Fibroblast of lung (primary cell): ENCODE data around the gene OR52A5. TPM values are rescaled to one million over a fixed set of nuclear protein-coding genes. Genes with fewer than 3 reads are reported as not detected.
A peak's percentile ranks its signal among the peaks of the same experiment; 100 is the strongest.

Source experiments
- DNase-seq, 2 donors: peaks; one replicate each; pipeline versions ENCODE4 v3.0.0 to v3.0.0-alpha.2; 2010; ENCODE audit warnings: low read depth in 2 of 2
- H2AFZ ChIP-seq: 2 replicates; pipeline ENCODE4 v1.5.1; 2012; ENCODE audit warnings: low read length, control low read depth, inconsistent platforms
- H3K27ac ChIP-seq: 2 replicates; pipeline ENCODE4 v1.5.1; 2011; ENCODE audit warnings: low read length, control low read depth; ENCODE audit not compliant: insufficient read depth
- H3K27me3 ChIP-seq: 2 replicates; pipeline ENCODE4 v1.5.1; 2011; ENCODE audit warnings: mild to moderate bottlenecking, low read length; ENCODE audit not compliant: control insufficient read depth, insufficient read depth
- H3K36me3 ChIP-seq: 2 replicates; pipeline ENCODE4 v1.5.1; 2011; ENCODE audit warnings: low read length; ENCODE audit not compliant: control insufficient read depth, insufficient read depth
- H3K4me1 ChIP-seq: 2 replicates; pipeline ENCODE4 v1.5.1; 2011; ENCODE audit warnings: low read length; ENCODE audit not compliant: control insufficient read depth, insufficient read depth; ENCODE audit errors: extremely low read depth
- H3K4me2 ChIP-seq: 2 replicates; pipeline ENCODE4 v1.5.1; 2011; ENCODE audit warnings: low read length, control low read depth; ENCODE audit not compliant: insufficient read depth; ENCODE audit errors: extremely low read depth
- H3K4me3 ChIP-seq, 4 experiments: fragments of 200-600 bp in 1 of 4; sonication (generic) in 1 of 4; replicated peaks in 1 of 4; 2 replicates each; pipeline ENCODE4 v1.5.1; 2011 to 2016; ENCODE audit warnings: low read length in 4 of 4, low read depth in 3 of 4, mild to moderate bottlenecking in 3 of 4, control low read depth in 2 of 4, inconsistent platforms in 1 of 4, mixed read lengths in 1 of 4; ENCODE audit not compliant: insufficient read depth in 1 of 4; ENCODE audit errors: control extremely low read depth in 1 of 4
- H3K79me2 ChIP-seq: 2 replicates; pipeline ENCODE4 v1.5.1; 2012; ENCODE audit warnings: mild to moderate bottlenecking, low read length, inconsistent platforms; ENCODE audit not compliant: control insufficient read depth, insufficient read depth
- H3K9ac ChIP-seq: 2 replicates; pipeline ENCODE4 v1.5.1; 2011; ENCODE audit warnings: mild to moderate bottlenecking, low read length, control low read depth; ENCODE audit not compliant: insufficient read depth
- H3K9me3 ChIP-seq: 2 replicates; pipeline ENCODE4 v1.5.1; 2012; ENCODE audit warnings: low read depth, low read length; ENCODE audit not compliant: control insufficient read depth, insufficient read depth
- H4K20me1 ChIP-seq: 2 replicates; pipeline ENCODE4 v1.5.1; 2011; ENCODE audit warnings: low read length; ENCODE audit not compliant: control insufficient read depth, insufficient read depth; ENCODE audit errors: extremely low read depth
- EZH2 ChIP-seq: IDR thresholded peaks from 2 replicates; pipeline ENCODE4 v1.5.1; 2012; ENCODE audit warnings: low read length, control low read depth, mild to moderate bottlenecking; ENCODE audit errors: missing control alignments
- polyA plus RNA-seq, 2 donors: library from polyadenylated mRNA; depleted of rRNA in 1 of 2; stranded (reverse) in 1 of 2; unstranded in 1 of 2; fragments of >200 nt; gene quantifications; 2 replicates each; pipeline ENCODE4 v1.2.1, GENCODE V29; 2011 to 2012; ENCODE audit warnings: missing spikeins in 1 of 2
- total RNA-seq: library from RNA; depleted of rRNA; stranded (reverse); fragments of >200 nt; gene quantifications from 2 replicates; pipeline ENCODE4 v1.2.1, GENCODE V29; 2014
- TF ChIP-seq, protein P1 (sequence below), 2 donors: IDR thresholded peaks in 1 of 2; conservative IDR thresholded peaks in 1 of 2; 1 replicate in 1 of 2; 2 replicates in 1 of 2; pipeline ENCODE4 v1.5.1; 2011 to 2012; ENCODE audit warnings: low read length in 2 of 2, control low read depth in 1 of 2, inconsistent platforms in 1 of 2, low read depth in 1 of 2, mild to moderate bottlenecking in 1 of 2

The OR52A5 gene
- total and polyA plus RNA-seq, 2 donors (not counting 1 experiment from before 2014, with no cell fraction given) = not detected

- no peaks in the 10 kb centered on the region for H3K4me1 ChIP-seq
- no peak overlapping the region for H3K27ac ChIP-seq
- H3K4me2 ChIP-seq = no peak overlapping the region
- no peak overlapping the region for H3K9ac ChIP-seq
- no peak for DNase-seq
- H4K20me1 ChIP-seq = no peaks in the 10 kb centered on the region
- no peaks in the 10 kb centered on the region for H3K36me3 ChIP-seq
- no peak overlapping the region for H3K4me3 ChIP-seq
- H2AFZ ChIP-seq = no peak overlapping the region
- no peaks in the 10 kb centered on the region for H3K9me3 ChIP-seq
- TF ChIP-seq, protein P1, sequence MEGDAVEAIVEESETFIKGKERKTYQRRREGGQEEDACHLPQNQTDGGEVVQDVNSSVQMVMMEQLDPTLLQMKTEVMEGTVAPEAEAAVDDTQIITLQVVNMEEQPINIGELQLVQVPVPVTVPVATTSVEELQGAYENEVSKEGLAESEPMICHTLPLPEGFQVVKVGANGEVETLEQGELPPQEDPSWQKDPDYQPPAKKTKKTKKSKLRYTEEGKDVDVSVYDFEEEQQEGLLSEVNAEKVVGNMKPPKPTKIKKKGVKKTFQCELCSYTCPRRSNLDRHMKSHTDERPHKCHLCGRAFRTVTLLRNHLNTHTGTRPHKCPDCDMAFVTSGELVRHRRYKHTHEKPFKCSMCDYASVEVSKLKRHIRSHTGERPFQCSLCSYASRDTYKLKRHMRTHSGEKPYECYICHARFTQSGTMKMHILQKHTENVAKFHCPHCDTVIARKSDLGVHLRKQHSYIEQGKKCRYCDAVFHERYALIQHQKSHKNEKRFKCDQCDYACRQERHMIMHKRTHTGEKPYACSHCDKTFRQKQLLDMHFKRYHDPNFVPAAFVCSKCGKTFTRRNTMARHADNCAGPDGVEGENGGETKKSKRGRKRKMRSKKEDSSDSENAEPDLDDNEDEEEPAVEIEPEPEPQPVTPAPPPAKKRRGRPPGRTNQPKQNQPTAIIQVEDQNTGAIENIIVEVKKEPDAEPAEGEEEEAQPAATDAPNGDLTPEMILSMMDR (conservative IDR thresholded peaks at IDR 0.05 in 1 of 2, IDR thresholded peaks at IDR 0.05 in 1 of 2; ENCODE audit: low read depth in 1 of 2, low read length in 2 of 2) = no peak
- no peak for TF ChIP-seq EZH2
- no peaks in the 10 kb centered on the region for H3K79me2 ChIP-seq
- H3K27me3 ChIP-seq = no peaks in the 10 kb centered on the region
Measured at GRCh38 chr11:5131584-5132335, 6.4 kb downstream of the OR52A5 start.

DNA sequence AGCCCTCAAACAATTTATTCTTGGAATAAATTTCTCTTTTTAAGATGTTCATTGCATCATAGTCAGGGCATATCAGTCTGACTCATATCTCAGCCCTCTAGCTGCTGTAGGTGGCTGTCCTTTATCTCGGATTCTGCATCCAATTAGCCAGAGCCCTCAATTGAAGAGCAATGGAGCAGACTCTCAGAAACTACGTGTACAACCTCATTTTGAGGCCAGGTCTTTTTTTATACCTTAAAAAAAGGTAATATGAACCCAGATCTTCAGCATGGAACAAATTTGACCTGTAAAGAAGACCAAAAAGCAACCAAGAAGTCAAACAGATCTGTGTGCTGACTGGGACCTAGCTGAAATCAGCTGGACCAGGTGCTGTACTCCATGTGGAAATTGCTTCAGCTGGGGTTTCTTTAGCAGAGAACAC is 8.7 kb downstream of the OR52A5 start:
- Histone ChIP-seq H3K4me2 (no peak overlapping the region), H3K79me2 (no peaks in the 10 kb centered on the region), H2AFZ (no peak overlapping the region), H3K27ac (no peak overlapping the region), H3K9ac (no peak overlapping the region), H3K27me3 (no peaks in the 10 kb centered on the region), H3K9me3 (no peaks in the 10 kb centered on the region), H4K20me1 (no peaks in the 10 kb centered on the region), H3K4me1 (no peaks in the 10 kb centered on the region), H3K4me3 (no peak overlapping the region), H3K36me3 (no peaks in the 10 kb centered on the region)
- TF ChIP-seq, protein P1 (conservative IDR thresholded peaks at IDR 0.05 in 1 of 2, IDR thresholded peaks at IDR 0.05 in 1 of 2; ENCODE audit: low read depth in 1 of 2, low read length in 2 of 2) = no peak
- no peak for TF ChIP-seq EZH2
- peak in 1 of 2 donors; percentile 14 for DNase-seq

GRCh38 chr11:5124891-5125620 is 13.1 kb downstream of the OR52A5 start:
- Histone ChIP-seq H3K4me1 (no peaks in the 10 kb centered on the region), H4K20me1 (no peaks in the 10 kb centered on the region), H3K4me3 (no peak overlapping the region), H3K9ac (no peak overlapping the region), H3K79me2 (no peaks in the 10 kb centered on the region), H2AFZ (no peak overlapping the region), H3K27ac (no peak overlapping the region), H3K4me2 (no peak overlapping the region), H3K9me3 (no peaks in the 10 kb centered on the region), H3K36me3 (no peaks in the 10 kb centered on the region), H3K27me3 (no peaks in the 10 kb centered on the region)
- no peak for DNase-seq
- TF ChIP-seq EZH2 = no peak
- TF ChIP-seq, protein P1 (conservative IDR thresholded peaks at IDR 0.05 in 1 of 2, IDR thresholded peaks at IDR 0.05 in 1 of 2; ENCODE audit: low read depth in 1 of 2, low read length in 2 of 2) = no peak
